H9 (cell line): Measurements from ENCODE around the gene TMEM106C. TPM values are rescaled to one million over a fixed set of nuclear protein-coding genes. Genes with fewer than 3 reads are reported as not detected.

Experiments
- DNase-seq: peaks from one replicate; pipeline ENCODE4 v3.0.0-alpha.2; 2017
- H2AFZ ChIP-seq: one replicate; pipeline ENCODE4 v1.6.1; 2013; ENCODE audit warnings: mild to moderate bottlenecking, low read length, control low read depth, moderate library complexity
- H2AK5ac ChIP-seq: 2 replicates; pipeline ENCODE4 v1.6.1; 2013; ENCODE audit warnings: low read length, control low read depth, mixed read lengths; ENCODE audit not compliant: insufficient read length
- H2BK120ac ChIP-seq: one replicate; pipeline ENCODE4 v1.6.1; 2013; ENCODE audit warnings: low read depth, mild to moderate bottlenecking, low read length, control low read depth, inconsistent platforms; ENCODE audit not compliant: poor library complexity, severe bottlenecking
- H2BK12ac ChIP-seq: 2 replicates; pipeline ENCODE4 v1.6.1; 2013; ENCODE audit warnings: low read length, control low read depth, mixed read lengths, low read depth; ENCODE audit not compliant: insufficient read length
- H2BK15ac ChIP-seq: 2 replicates; pipeline ENCODE4 v1.6.1; 2013; ENCODE audit warnings: low read depth, low read length, control low read depth
- H2BK20ac ChIP-seq: one replicate; pipeline ENCODE4 v1.6.1; 2013; ENCODE audit warnings: low read depth, mild to moderate bottlenecking, low read length, control low read depth, inconsistent platforms; ENCODE audit not compliant: poor library complexity, severe bottlenecking
- H2BK5ac ChIP-seq: 2 replicates; pipeline ENCODE4 v1.6.1; 2013; ENCODE audit warnings: low read length, control low read depth, mixed read lengths; ENCODE audit not compliant: insufficient read length
- H3K14ac ChIP-seq: 2 replicates; pipeline ENCODE4 v1.6.1; 2013; ENCODE audit warnings: low read length, control low read depth; ENCODE audit not compliant: insufficient read depth
- H3K18ac ChIP-seq: 2 replicates; pipeline ENCODE4 v1.6.1; 2013; ENCODE audit warnings: low read depth, mild to moderate bottlenecking, mixed read lengths, low read length, control low read depth; ENCODE audit not compliant: insufficient read length
- H3K23ac ChIP-seq: 2 replicates; pipeline ENCODE4 v1.6.1; 2013; ENCODE audit warnings: low read length, control low read depth, mixed read lengths, low read depth; ENCODE audit not compliant: insufficient read length
- H3K23me2 ChIP-seq: 2 replicates; pipeline ENCODE4 v1.6.1; 2013; ENCODE audit warnings: low read depth, mild to moderate bottlenecking, mixed read lengths, low read length, control low read depth; ENCODE audit not compliant: insufficient read length, poor library complexity, severe bottlenecking
- H3K27ac ChIP-seq: 2 replicates; pipeline ENCODE4 v1.5.1; 2013; ENCODE audit warnings: low read length, control low read depth, mixed read lengths, low read depth; ENCODE audit not compliant: insufficient read length
- H3K27me3 ChIP-seq: 2 replicates; pipeline ENCODE4 v1.6.1; 2013; ENCODE audit warnings: low read length, control low read depth, inconsistent platforms; ENCODE audit not compliant: insufficient read depth
- H3K4ac ChIP-seq: 2 replicates; pipeline ENCODE4 v1.6.1; 2013; ENCODE audit warnings: low read depth, mild to moderate bottlenecking, control low read depth, inconsistent platforms, low read length, moderate library complexity
- H3K4me1 ChIP-seq: 2 replicates; pipeline ENCODE4 v1.6.1; 2013; ENCODE audit warnings: low read length, control low read depth, inconsistent platforms; ENCODE audit not compliant: insufficient read depth
- H3K4me2 ChIP-seq: 2 replicates; pipeline ENCODE4 v1.6.1; 2013; ENCODE audit warnings: low read length, control low read depth, mixed read lengths; ENCODE audit not compliant: insufficient read length, insufficient read depth
- H3K56ac ChIP-seq: 2 replicates; pipeline ENCODE4 v1.6.1; 2013; ENCODE audit warnings: low read depth, mild to moderate bottlenecking, mixed read lengths, low read length, control low read depth; ENCODE audit not compliant: insufficient read length
- H3K79me1 ChIP-seq: 2 replicates; pipeline ENCODE4 v1.6.1; 2013; ENCODE audit warnings: low read depth, mild to moderate bottlenecking, moderate library complexity, low read length, control low read depth, inconsistent platforms; ENCODE audit not compliant: insufficient read depth, poor library complexity, severe bottlenecking
- H3K79me2 ChIP-seq: 2 replicates; pipeline ENCODE4 v1.6.1; 2013; ENCODE audit warnings: low read length, control low read depth, inconsistent platforms; ENCODE audit not compliant: insufficient read depth
- H3K9ac ChIP-seq: 2 replicates; pipeline ENCODE4 v1.6.1; 2013; ENCODE audit warnings: low read length, control low read depth, mixed read lengths; ENCODE audit not compliant: insufficient read length; ENCODE audit errors: extremely low read depth
- H3K9me3 ChIP-seq: one replicate; pipeline ENCODE4 v1.6.1; 2013; ENCODE audit warnings: low read depth, low read length, inconsistent platforms; ENCODE audit not compliant: control insufficient read depth
- H3T11ph ChIP-seq: one replicate; pipeline ENCODE4 v1.6.1; 2013; ENCODE audit warnings: mild to moderate bottlenecking, low read length, control low read depth, inconsistent platforms
- H4K20me1 ChIP-seq: one replicate; pipeline ENCODE4 v1.6.1; 2013; ENCODE audit not compliant: control insufficient read depth, insufficient read length, insufficient read depth
- H4K5ac ChIP-seq: 2 replicates; pipeline ENCODE4 v1.6.1; 2013; ENCODE audit warnings: low read depth, mild to moderate bottlenecking, mixed read lengths, low read length, control low read depth; ENCODE audit not compliant: insufficient read length
- H4K8ac ChIP-seq: replicated peaks from 2 replicates; pipeline ENCODE4 v1.6.1; 2013; ENCODE audit warnings: low read length, control low read depth, mixed read lengths, low read depth; ENCODE audit not compliant: insufficient read length
- H4K91ac ChIP-seq: 2 replicates; pipeline ENCODE4 v1.6.1; 2013; ENCODE audit warnings: low read depth, mild to moderate bottlenecking, moderate library complexity, mixed read lengths, low read length, control low read depth; ENCODE audit not compliant: insufficient read length
- H3K27ac Mint-ChIP-seq, 3 experiments: 2 replicates in 2 of 3; 3 replicates in 1 of 3; pipeline ENCODE4 v1.8.0; 2020 to 2021; ENCODE audit warnings: mixed read lengths in 3 of 3, mild to moderate bottlenecking in 1 of 3, moderate library complexity in 1 of 3
- H3K27me3 Mint-ChIP-seq: 2 replicates; pipeline ENCODE4 v1.8.0; 2021; ENCODE audit warnings: low read depth, mild to moderate bottlenecking, moderate library complexity, mixed read lengths
- H3K36me3 Mint-ChIP-seq, 3 experiments: 2 replicates in 2 of 3; 3 replicates in 1 of 3; pipeline ENCODE4 v1.8.0; 2020 to 2021; ENCODE audit warnings: low read depth in 3 of 3, mixed read lengths in 3 of 3; ENCODE audit not compliant: insufficient read depth in 1 of 3
- H3K4me1 Mint-ChIP-seq, 2 experiments: 2 replicates each; pipeline ENCODE4 v1.8.0; 2020; ENCODE audit warnings: mixed read lengths in 2 of 2
- H3K4me3 Mint-ChIP-seq, 2 experiments: 2 replicates in 1 of 2; 3 replicates in 1 of 2; pipeline ENCODE4 v1.8.0; 2020 to 2021; ENCODE audit warnings: mild to moderate bottlenecking in 2 of 2, mixed read lengths in 2 of 2, moderate library complexity in 1 of 2
- H3K9me3 Mint-ChIP-seq, 2 experiments: 2 replicates in 1 of 2; 3 replicates in 1 of 2; pipeline ENCODE4 v1.8.0; 2020; ENCODE audit warnings: mild to moderate bottlenecking in 2 of 2, mixed read lengths in 2 of 2, moderate library complexity in 1 of 2
- CTCF ChIP-seq: fragments of 200-600 bp; sonication (generic); conservative IDR thresholded peaks from 3 replicates; pipeline ENCODE4 v1.8.0; 2021; ENCODE audit warnings: antibody characterized with exemption, mild to moderate bottlenecking
- WGBS: extraction: QIAGEN DNeasy Blood & Tissue Kit; methylation state at CpG from one replicate; pipeline ENCODE4 v1.1.7; 2013; ENCODE audit warnings: missing lambda C conversion rate, low lambda C conversion rate, mixed read lengths; ENCODE audit not compliant: insufficient read length; ENCODE audit errors: extremely low coverage; 5-methylcytosine and 5-hydroxymethylcytosine counted together
- total RNA-seq: library from RNA; stranded (reverse); gene quantifications from 2 replicates; pipeline ENCODE4 v1.2.1, GENCODE V29; 2021

The TMEM106C gene
- total RNA-seq, 1 experiment from 2014 or later = 43.7 TPM

- Histone ChIP-seq H4K20me1 (no peaks in the 10 kb centered on the region), H3K23ac (no peak overlapping the region), H3K4ac (no peak overlapping the region), H3K4me1 (no peaks in the 10 kb centered on the region), H2BK15ac (no peak overlapping the region), H2BK120ac (no peak overlapping the region), H4K8ac (no peak overlapping the region), H3K79me1 (no peaks in the 10 kb centered on the region), H3T11ph (no peak overlapping the region), H2AK5ac (no peak overlapping the region), H3K9ac (no peak overlapping the region), H3K4me2 (no peak overlapping the region), H3K56ac (no peak overlapping the region), H2AFZ (no peak overlapping the region), H3K27me3 (no peaks in the 10 kb centered on the region; the same call in 1 of the 2 replicates), H3K79me2 (no peaks in the 10 kb centered on the region), H3K18ac (no peak overlapping the region), H4K5ac (no peak overlapping the region), H3K9me3 (no peaks in the 10 kb centered on the region), H3K27ac (no peak overlapping the region), H3K23me2 (no peaks in the 10 kb centered on the region), H2BK20ac (no peak overlapping the region), H3K14ac (peak overlapping the region; percentile 66), H4K91ac (no peak overlapping the region), H2BK12ac (no peak overlapping the region), H2BK5ac (no peak overlapping the region)
- no CpG with 5 or more reads among the region's 15 CpGs for WGBS
- Mint-ChIP-seq H3K27me3 (peaks cover 90% of the 10 kb centered on the region), H3K27ac (no peak overlapping the region; a peak in 1 of 7 replicates), H3K36me3 (peaks cover 0 to 1% (median 0%) of the 10 kb centered on the region in 3 experiments; a peak in 1 of 7 replicates), H3K4me1 (peaks cover 13 to 18% of the 10 kb centered on the region in 2 experiments), H3K9me3 (peaks cover 0 to 3% of the 10 kb centered on the region in 2 experiments; a peak in 1 of 5 replicates), H3K4me3 (no peak overlapping the region; a peak in 1 of 5 replicates)
- DNase-seq = peak; percentile 63
- no peak for TF ChIP-seq CTCF
Observed at GRCh38 chr12:47988073-47989022, 25.0 kb downstream of the TMEM106C start.
